Endodermal cell (in vitro differentiated cells): ENCODE results near the gene ABLIM3. TPM values are rescaled to one million over a fixed set of nuclear protein-coding genes. Genes with fewer than 3 reads are reported as not detected.

Experiments used
- DNase-seq: peaks from one replicate; pipeline ENCODE4 v3.0.0-alpha.2; 2017
- H3K27ac ChIP-seq: 2 replicates; pipeline ENCODE4 v1.5.1; 2013; ENCODE audit warnings: mild to moderate bottlenecking, low read depth, low read length, moderate library complexity
- H3K27me3 ChIP-seq: 2 replicates; pipeline ENCODE4 v1.6.1; 2013; ENCODE audit warnings: mild to moderate bottlenecking, low read length, moderate library complexity; ENCODE audit not compliant: insufficient read depth, control insufficient read depth, poor library complexity, severe bottlenecking
- H3K36me3 ChIP-seq: 2 replicates; pipeline ENCODE4 v1.7.0; 2013; ENCODE audit warnings: mild to moderate bottlenecking, low read length, moderate library complexity; ENCODE audit not compliant: control insufficient read depth, insufficient read depth
- H3K4me1 ChIP-seq: one replicate; pipeline ENCODE4 v1.7.0; 2013; ENCODE audit warnings: low read length; ENCODE audit not compliant: control insufficient read depth, insufficient read depth
- H3K4me3 ChIP-seq: 2 replicates; pipeline ENCODE4 v1.5.1; 2013; ENCODE audit warnings: mild to moderate bottlenecking, low read length, moderate library complexity
- H3K9ac ChIP-seq: 2 replicates; pipeline ENCODE4 v1.6.1; 2013; ENCODE audit warnings: mild to moderate bottlenecking, low read length, moderate library complexity; ENCODE audit not compliant: poor library complexity, severe bottlenecking; ENCODE audit errors: extremely low read depth
- H3K9me3 ChIP-seq: 2 replicates; pipeline ENCODE4 v1.6.1; 2013; ENCODE audit warnings: mild to moderate bottlenecking, low read length, moderate library complexity; ENCODE audit not compliant: control insufficient read depth
- H3K27ac Mint-ChIP-seq: 2 replicates; pipeline ENCODE4 v1.8.0; 2020; ENCODE audit warnings: mixed read lengths
- H3K27me3 Mint-ChIP-seq: 2 replicates; pipeline ENCODE4 v1.8.0; 2021; ENCODE audit warnings: mild to moderate bottlenecking, mixed read lengths; ENCODE audit not compliant: insufficient read depth
- H3K36me3 Mint-ChIP-seq: 2 replicates; pipeline ENCODE4 v1.8.0; 2020; ENCODE audit warnings: low read depth, mixed read lengths
- H3K4me1 Mint-ChIP-seq: 2 replicates; pipeline ENCODE4 v1.8.0; 2020; ENCODE audit warnings: mixed read lengths
- H3K4me3 Mint-ChIP-seq: 2 replicates; pipeline ENCODE4 v1.8.0; 2020; ENCODE audit warnings: mild to moderate bottlenecking, moderate library complexity, mixed read lengths
- H3K9me3 Mint-ChIP-seq: 2 replicates; pipeline ENCODE4 v1.8.0; 2020; ENCODE audit warnings: mild to moderate bottlenecking, mixed read lengths
- WGBS, 2 experiments: methylation state at CpG; one replicate each; pipeline versions ENCODE4 v1.1.5 to v1.1.7; 2013; ENCODE audit warnings: missing lambda C conversion rate in 2 of 2, mixed read lengths in 1 of 2; ENCODE audit not compliant: insufficient coverage in 1 of 2, insufficient read length in 1 of 2; 5-methylcytosine and 5-hydroxymethylcytosine counted together
- total RNA-seq, 2 donors: library from RNA; stranded (reverse); fragmentation: NEBNext Ultra II Directional in 1 of 2; extraction: Animal tissue kit (Norgen Biotek cat#: 25700) in 1 of 2; gene quantifications; 2 replicates in 1 of 2; 3 replicates in 1 of 2; pipeline ENCODE4 v1.2.1, GENCODE V29; 2021
- TF ChIP-seq, protein P1 (sequence below): fragments of 200-600 bp; sonication (generic); conservative IDR thresholded peaks from 2 replicates; pipeline ENCODE4 v1.5.0; 2021; ENCODE audit warnings: antibody characterized with exemption, mild to moderate bottlenecking

The ABLIM3 gene
- total RNA-seq, 2 donors from 2014 or later: 0.24 to 0.66 TPM

GRCh38 chr5:149246906-149247305 is 105.6 kb downstream of the ABLIM3 start:
- no peaks in the 10 kb centered on the region for H3K4me1 Mint-ChIP-seq
- no peaks in the 10 kb centered on the region for H3K9me3 Mint-ChIP-seq
- Histone ChIP-seq H3K4me1 (no peaks in the 10 kb centered on the region), H3K27me3 (peaks cover 78% of the 10 kb centered on the region), H3K4me3 (no peak overlapping the region), H3K9ac (no peak overlapping the region), H3K27ac (no peak overlapping the region), H3K9me3 (no peaks in the 10 kb centered on the region), H3K36me3 (no peaks in the 10 kb centered on the region)
- H3K27ac Mint-ChIP-seq: no peak overlapping the region
- no peak overlapping the region for H3K4me3 Mint-ChIP-seq
- TF ChIP-seq, protein P1, sequence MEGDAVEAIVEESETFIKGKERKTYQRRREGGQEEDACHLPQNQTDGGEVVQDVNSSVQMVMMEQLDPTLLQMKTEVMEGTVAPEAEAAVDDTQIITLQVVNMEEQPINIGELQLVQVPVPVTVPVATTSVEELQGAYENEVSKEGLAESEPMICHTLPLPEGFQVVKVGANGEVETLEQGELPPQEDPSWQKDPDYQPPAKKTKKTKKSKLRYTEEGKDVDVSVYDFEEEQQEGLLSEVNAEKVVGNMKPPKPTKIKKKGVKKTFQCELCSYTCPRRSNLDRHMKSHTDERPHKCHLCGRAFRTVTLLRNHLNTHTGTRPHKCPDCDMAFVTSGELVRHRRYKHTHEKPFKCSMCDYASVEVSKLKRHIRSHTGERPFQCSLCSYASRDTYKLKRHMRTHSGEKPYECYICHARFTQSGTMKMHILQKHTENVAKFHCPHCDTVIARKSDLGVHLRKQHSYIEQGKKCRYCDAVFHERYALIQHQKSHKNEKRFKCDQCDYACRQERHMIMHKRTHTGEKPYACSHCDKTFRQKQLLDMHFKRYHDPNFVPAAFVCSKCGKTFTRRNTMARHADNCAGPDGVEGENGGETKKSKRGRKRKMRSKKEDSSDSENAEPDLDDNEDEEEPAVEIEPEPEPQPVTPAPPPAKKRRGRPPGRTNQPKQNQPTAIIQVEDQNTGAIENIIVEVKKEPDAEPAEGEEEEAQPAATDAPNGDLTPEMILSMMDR: no peak
- DNase-seq: no peak
- peaks cover 48% of the 10 kb centered on the region for H3K27me3 Mint-ChIP-seq
- no peaks in the 10 kb centered on the region for H3K36me3 Mint-ChIP-seq
- WGBS, 2 experiments: 72 to 98% methylated on average over 2 to 4 of the region's 4 CpGs

DNA sequence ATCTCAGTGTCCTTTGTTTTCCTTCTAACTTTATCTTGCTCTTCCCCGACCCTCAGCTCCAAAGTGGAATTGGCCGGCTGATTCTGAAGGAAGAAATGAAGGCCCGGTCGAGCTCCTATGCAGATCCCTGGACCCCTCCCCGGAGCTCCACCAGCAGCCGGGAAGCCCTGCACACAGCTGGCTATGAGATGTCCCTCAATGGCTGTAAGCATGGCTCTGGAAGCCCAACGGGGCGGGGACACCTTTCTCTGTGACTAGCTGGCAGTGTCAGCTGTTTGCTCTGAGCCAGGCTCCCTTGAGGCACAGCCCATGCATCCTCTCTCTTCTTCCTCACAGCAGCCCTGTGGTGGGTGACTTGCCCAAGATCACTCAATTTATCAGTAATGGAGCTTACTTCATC is 106.4 kb downstream of the ABLIM3 start:
- Mint-ChIP-seq H3K4me3 (no peak overlapping the region), H3K4me1 (no peaks in the 10 kb centered on the region), H3K27ac (no peak overlapping the region), H3K36me3 (no peaks in the 10 kb centered on the region), H3K9me3 (no peaks in the 10 kb centered on the region), H3K27me3 (peaks cover 49% of the 10 kb centered on the region)
- Histone ChIP-seq H3K27ac (no peak overlapping the region), H3K27me3 (peaks cover 75% of the 10 kb centered on the region), H3K4me1 (no peaks in the 10 kb centered on the region), H3K4me3 (no peak overlapping the region), H3K9ac (no peak overlapping the region), H3K9me3 (no peaks in the 10 kb centered on the region), H3K36me3 (no peaks in the 10 kb centered on the region)
- 84 to 87% methylated on average over 5 to 8 of the region's 8 CpGs for WGBS, 2 experiments
- DNase-seq: no peak
- TF ChIP-seq, protein P1: no peak

DNA sequence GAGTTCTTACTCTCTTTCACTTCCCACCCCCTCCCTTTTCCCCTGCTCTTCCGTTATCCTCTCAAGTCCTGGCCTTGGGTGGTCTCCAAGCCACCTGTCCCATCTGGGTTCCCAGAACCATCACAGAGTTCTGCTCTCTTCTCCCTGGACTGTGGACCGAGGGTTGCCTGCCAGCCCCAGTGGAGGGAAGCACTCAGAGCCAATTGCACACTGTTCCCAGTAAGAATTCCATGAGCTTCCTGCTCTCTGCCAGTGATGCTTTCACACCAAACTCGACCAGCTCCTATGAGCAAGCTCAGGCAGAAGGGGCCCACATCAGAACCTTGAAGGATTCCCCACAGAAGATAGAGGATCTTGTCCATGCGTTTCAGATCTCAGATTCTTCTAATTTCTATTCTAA is 110.3 kb downstream of the ABLIM3 start:
- WGBS, 2 experiments: 83 to 87% methylated on average over 3 to 4 of the region's 4 CpGs

More for the DNA sequence above, 110.3 kb downstream of the ABLIM3 start:
- Histone ChIP-seq H3K9me3 (no peaks in the 10 kb centered on the region), H3K27me3 (peaks cover 64% of the 10 kb centered on the region), H3K4me1 (no peaks in the 10 kb centered on the region), H3K27ac (no peak overlapping the region), H3K4me3 (no peak overlapping the region), H3K36me3 (no peaks in the 10 kb centered on the region), H3K9ac (no peak overlapping the region)
- Mint-ChIP-seq H3K4me3 (no peak overlapping the region), H3K9me3 (no peaks in the 10 kb centered on the region), H3K27ac (no peak overlapping the region), H3K27me3 (peaks cover 45% of the 10 kb centered on the region), H3K36me3 (no peaks in the 10 kb centered on the region), H3K4me1 (no peaks in the 10 kb centered on the region)
- TF ChIP-seq, protein P1: no peak
- DNase-seq: no peak
